Osteoblast (primary cell): ENCODE results near the gene C12orf56. TPM values are rescaled to one million over a fixed set of nuclear protein-coding genes. Genes with fewer than 3 reads are reported as not detected.

Experiments used
- DNase-seq: peaks from one replicate; pipeline ENCODE4 v3.0.0; 2011; ENCODE audit warnings: low spot score, mixed read lengths; ENCODE audit not compliant: insufficient read length; ENCODE audit errors: missing footprints
- H2AFZ ChIP-seq: 2 replicates; pipeline ENCODE4 v1.6.0; 2011; ENCODE audit warnings: mild to moderate bottlenecking, low read length
- H3K27ac ChIP-seq: 2 replicates; pipeline ENCODE4 v1.5.1; 2011; ENCODE audit warnings: mild to moderate bottlenecking, low read depth, low read length, moderate library complexity
- H3K27me3 ChIP-seq: 2 replicates; pipeline ENCODE4 v1.6.0; 2012; ENCODE audit warnings: mild to moderate bottlenecking, control low read depth, inconsistent platforms, low read length, moderate library complexity; ENCODE audit not compliant: insufficient read depth
- H3K36me3 ChIP-seq: 2 replicates; pipeline ENCODE4 v1.5.1; 2011; ENCODE audit warnings: mild to moderate bottlenecking, low read length, control low read depth, moderate library complexity; ENCODE audit not compliant: insufficient read depth
- H3K4me1 ChIP-seq: 2 replicates; pipeline ENCODE4 v1.5.1; 2011; ENCODE audit warnings: mild to moderate bottlenecking, low read length, control low read depth, moderate library complexity; ENCODE audit not compliant: insufficient read depth
- H3K4me2 ChIP-seq: 2 replicates; pipeline ENCODE4 v1.6.0; 2011; ENCODE audit warnings: mild to moderate bottlenecking, low read length; ENCODE audit not compliant: insufficient read depth
- H3K4me3 ChIP-seq: fragments of 200-600 bp; sonication (generic); 3 replicates; pipeline ENCODE4 v1.5.1; 2012; ENCODE audit warnings: mild to moderate bottlenecking, low read length, inconsistent platforms; ENCODE audit not compliant: insufficient read depth
- H3K79me2 ChIP-seq: 2 replicates; pipeline ENCODE4 v1.6.0; 2012; ENCODE audit warnings: mild to moderate bottlenecking, low read length, control low read depth, inconsistent platforms; ENCODE audit not compliant: insufficient read depth
- H3K9me3 ChIP-seq: 2 replicates; pipeline ENCODE4 v1.5.1; 2011; ENCODE audit warnings: low read depth, low read length, control low read depth
- H4K20me1 ChIP-seq: 2 replicates; pipeline ENCODE4 v1.6.0; 2012; ENCODE audit warnings: mild to moderate bottlenecking, low read length, control low read depth; ENCODE audit not compliant: insufficient read depth
- CTCF ChIP-seq: IDR thresholded peaks from 2 replicates; pipeline ENCODE4 v1.5.1; 2011; ENCODE audit warnings: mild to moderate bottlenecking, low read depth, low read length, moderate library complexity; ENCODE audit errors: extremely low read depth
- total RNA-seq: library from RNA; depleted of rRNA; stranded (reverse); fragments of >200 nt; gene quantifications from 2 replicates; pipeline ENCODE4 v1.2.3, GENCODE V29; 2012

C12orf56 gene
- total RNA-seq, 1 donor = 0.36 TPM

GRCh38 chr12:64389154-64389553 is 1.4 kb downstream of the C12orf56 start:
- Histone ChIP-seq H3K4me1 (peaks cover 12% of the 10 kb centered on the region), H3K9me3 (no peaks in the 10 kb centered on the region), H2AFZ (no peak overlapping the region), H3K4me2 (no peak overlapping the region), H3K27me3 (no peaks in the 10 kb centered on the region), H3K4me3 (no peak overlapping the region), H3K79me2 (no peaks in the 10 kb centered on the region), H4K20me1 (no peaks in the 10 kb centered on the region), H3K27ac (no peak overlapping the region), H3K36me3 (no peaks in the 10 kb centered on the region)
- TF ChIP-seq CTCF = no peak
- no peak for DNase-seq

- H3K4me3 ChIP-seq = no peak overlapping the region
- H3K9me3 ChIP-seq = no peaks in the 10 kb centered on the region
- peaks cover 12% of the 10 kb centered on the region for H3K4me1 ChIP-seq
- no peak for TF ChIP-seq CTCF
- no peak for DNase-seq
- no peaks in the 10 kb centered on the region for H4K20me1 ChIP-seq
- no peaks in the 10 kb centered on the region for H3K79me2 ChIP-seq
- H2AFZ ChIP-seq = no peak overlapping the region
- H3K36me3 ChIP-seq = no peaks in the 10 kb centered on the region
- H3K27ac ChIP-seq = no peak overlapping the region
- H3K4me2 ChIP-seq = no peak overlapping the region
- no peaks in the 10 kb centered on the region for H3K27me3 ChIP-seq
Measured at GRCh38 chr12:64387197-64387816, 3.3 kb downstream of the C12orf56 start.

GRCh38 chr12:64385468-64385867 is 5.1 kb downstream of the C12orf56 start:
- Histone ChIP-seq H3K79me2 (no peaks in the 10 kb centered on the region), H3K4me1 (peaks cover 12% of the 10 kb centered on the region), H3K27me3 (no peaks in the 10 kb centered on the region), H3K9me3 (no peaks in the 10 kb centered on the region), H3K4me2 (peak overlapping the region; percentile 50), H3K27ac (peak overlapping the region; percentile 49), H3K4me3 (no peak overlapping the region), H2AFZ (peak overlapping the region; percentile 25), H4K20me1 (no peaks in the 10 kb centered on the region), H3K36me3 (no peaks in the 10 kb centered on the region)
- TF ChIP-seq CTCF = no peak
- peak; percentile 91 for DNase-seq

- Histone ChIP-seq H3K79me2 (no peaks in the 10 kb centered on the region), H3K27ac (peak overlapping the region; percentile 49), H3K27me3 (no peaks in the 10 kb centered on the region), H3K4me1 (peaks cover 12% of the 10 kb centered on the region), H3K4me3 (no peak overlapping the region), H3K36me3 (no peaks in the 10 kb centered on the region), H2AFZ (peak overlapping the region; percentile 25), H3K9me3 (no peaks in the 10 kb centered on the region), H3K4me2 (peak overlapping the region; percentile 50), H4K20me1 (no peaks in the 10 kb centered on the region)
- TF ChIP-seq CTCF = no peak
- peak; percentile 48 for DNase-seq
Measured at GRCh38 chr12:64385019-64385418, 5.5 kb downstream of the C12orf56 start.
